NK-92 (cell line): ENCODE measurements around the gene ACP5.

ENCODE experiments used
- DNase-seq: peaks from one replicate; lab custom pipeline; 2025; ENCODE audit not compliant: unreplicated experiment; lab: John Stamatoyannopoulos, UW

The ACP5 gene

GRCh38 chr19:11549386-11549953 is 28.0 kb downstream of the ACP5 start:
- DNase-seq = no peak

GRCh38 chr19:11547929-11548700 is 29.3 kb downstream of the ACP5 start:
- no peak for DNase-seq

DNA sequence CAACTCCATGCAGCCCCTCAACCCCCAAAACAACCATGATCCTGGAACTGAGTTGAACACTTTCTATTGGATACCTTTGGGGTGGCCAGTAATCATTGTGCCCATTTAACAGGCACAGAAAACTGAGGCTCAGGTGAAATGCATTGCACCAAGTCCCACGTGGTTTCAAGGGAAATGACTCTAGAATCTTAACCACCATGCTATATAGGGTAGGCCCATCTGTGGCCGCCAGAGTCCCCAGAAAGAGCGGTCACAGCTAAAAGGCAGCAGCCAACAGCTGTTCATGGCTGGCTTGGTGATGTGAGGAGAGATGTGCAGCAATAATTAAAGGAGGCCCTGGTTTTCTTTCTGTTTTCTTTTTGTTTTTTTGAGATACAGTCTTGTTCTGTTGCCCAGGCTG is 36.2 kb downstream of the ACP5 start:
- DNase-seq = no peak

- DNase-seq = no peak
Observed at GRCh38 chr19:11540645-11541044, 36.8 kb downstream of the ACP5 start.

DNA sequence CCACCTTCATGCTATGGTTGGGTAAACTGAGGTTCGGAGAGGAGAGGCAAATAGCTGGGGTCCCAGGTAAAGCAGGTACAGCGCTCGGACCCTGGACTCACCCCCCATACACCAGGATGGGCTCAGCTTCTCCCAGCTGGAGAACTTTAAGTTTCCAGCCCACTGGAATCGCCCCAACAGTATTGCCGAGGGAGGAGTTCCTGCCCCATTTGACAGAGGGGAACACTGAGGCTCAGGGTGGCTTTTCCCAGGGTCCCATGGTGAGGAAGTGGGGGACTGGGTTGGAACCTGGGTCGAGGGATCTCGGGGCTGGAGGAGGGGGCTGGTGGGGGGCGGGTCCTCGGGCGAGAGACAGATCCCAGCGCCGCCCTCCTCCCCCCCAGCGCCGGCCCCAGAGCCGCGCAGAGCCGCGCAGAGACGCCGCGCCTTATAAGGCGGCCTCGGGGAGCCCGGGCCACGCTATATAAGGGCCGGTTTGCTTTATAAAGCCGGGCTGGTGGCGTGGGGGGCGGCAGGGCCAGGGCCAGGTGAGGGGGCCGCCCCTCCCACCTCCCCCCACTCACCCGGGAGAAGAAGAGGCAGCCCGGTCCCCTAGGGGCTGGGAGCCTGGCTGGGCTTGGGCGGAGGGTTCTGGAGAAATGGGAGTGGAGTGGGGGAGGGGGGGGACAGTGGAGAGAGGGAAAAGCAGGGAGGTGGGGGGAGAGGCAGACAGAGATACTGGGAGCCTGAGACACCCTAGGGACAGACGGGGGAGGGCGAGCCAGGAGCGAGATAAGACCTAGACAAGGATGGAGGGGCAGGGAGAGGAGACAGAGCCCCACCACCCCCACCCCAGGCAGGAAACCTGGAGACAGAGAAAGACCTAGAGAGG is 37.7 kb downstream of the ACP5 start:
- DNase-seq = no peak

- DNase-seq = no peak
Observed at GRCh38 chr19:11538232-11539036, 39.0 kb downstream of the ACP5 start, which contains the start of gene CNN1. CNN1 (plus strand) TSS chr19:11538851; CDS start chr19:11538928, 77 bp downstream.

GRCh38 chr19:11535792-11536595 is 41.5 kb downstream of the ACP5 start:
- DNase-seq = no peak

- no peak for DNase-seq
Observed at GRCh38 chr19:11534948-11535347, 42.5 kb downstream of the ACP5 start.

GRCh38 chr19:11534538-11534937 is 42.9 kb downstream of the ACP5 start:
- DNase-seq = no peak

DNA sequence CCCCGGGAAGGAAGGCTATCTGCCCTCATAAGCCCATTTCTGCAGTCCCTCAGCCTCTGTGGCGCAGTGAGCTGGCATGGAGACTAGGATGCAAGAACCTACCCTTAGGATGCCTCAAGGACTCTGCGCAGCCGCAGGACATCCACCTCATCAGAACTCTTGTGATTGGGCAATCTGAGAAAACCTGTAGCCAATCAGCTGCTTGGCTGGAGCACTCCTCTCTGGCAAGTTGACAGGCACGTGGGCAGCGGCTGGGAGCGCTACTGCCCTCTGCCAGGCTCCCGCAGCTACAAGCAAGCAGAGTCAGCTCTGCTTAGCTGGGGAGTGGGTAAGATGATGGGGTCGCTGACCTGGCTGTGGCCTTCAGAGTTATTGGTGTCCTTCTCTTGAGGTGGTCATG is 47.0 kb downstream of the ACP5 start:
- DNase-seq = no peak

- DNase-seq = peak; percentile 46
Observed at GRCh38 chr19:11528551-11529341, 48.7 kb downstream of the ACP5 start, which contains the start of gene ECSIT. ECSIT (minus strand) TSS chr19:11529134; CDS start chr19:11519170, 9,964 bp downstream.
